DMS153 treated with DMSO at 0.1 percent for 48 hours (cell line): Measurements from ENCODE around the gene CCL3.
"Not testable (repeated sequence)": the region's sequence is repeated elsewhere in the genome, so short reads cannot be mapped to it uniquely, and the experiment has no call there.

Experiments used
- DNase-seq: peaks from one replicate; lab custom pipeline; 2025; ENCODE audit not compliant: unreplicated experiment; lab: John Stamatoyannopoulos, UW

The CCL3 gene

GRCh38 chr17:36089888-36090836 lies at the start of gene CCL3:
CCL3 (minus strand) TSS chr17:36090143; CDS start chr17:36090058, 85 bp downstream.
- no peak for DNase-seq

GRCh38 chr17:36136439-36136838 lies 46.5 kb upstream of the CCL3 start:
- DNase-seq = no peak

- no peak for DNase-seq
These were observed 46.1 kb upstream of the CCL3 start for GRCh38 chr17:36136036-36136435.

- no peak for DNase-seq
These were observed 45.5 kb upstream of the CCL3 start for GRCh38 chr17:36135465-36135864.

- DNase-seq = no peak
These were observed 43.8 kb upstream of the CCL3 start for GRCh38 chr17:36133602-36134236.

GRCh38 chr17:36132421-36132831 lies 42.5 kb upstream of the CCL3 start:
- no peak for DNase-seq

- no peak for DNase-seq
These were observed 42.0 kb upstream of the CCL3 start for GRCh38 chr17:36131931-36132330.

GRCh38 chr17:36131421-36131820 lies 41.5 kb upstream of the CCL3 start:
- DNase-seq = no peak

- DNase-seq = no peak
These were observed 40.4 kb upstream of the CCL3 start for GRCh38 chr17:36130346-36130745.

GRCh38 chr17:36129616-36130015 lies 39.7 kb upstream of the CCL3 start:
- DNase-seq = no peak

- DNase-seq = no peak
These were observed 38.6 kb upstream of the CCL3 start for GRCh38 chr17:36128411-36128978.

GRCh38 chr17:36127911-36128310 lies 38.0 kb upstream of the CCL3 start:
- no peak for DNase-seq

GRCh38 chr17:36127199-36127893 lies 37.4 kb upstream of the CCL3 start:
- DNase-seq = no peak

- DNase-seq = no peak
These were observed 35.2 kb upstream of the CCL3 start for GRCh38 chr17:36124879-36125824.

- DNase-seq = no peak
These were observed 33.5 kb upstream of the CCL3 start for GRCh38 chr17:36123431-36123830.

- not testable (repeated sequence) for DNase-seq
These were observed 31.2 kb upstream of the CCL3 start for GRCh38 chr17:36121099-36121498.

GRCh38 chr17:36120221-36120620 lies 30.3 kb upstream of the CCL3 start:
- DNase-seq = no peak

GRCh38 chr17:36118477-36119353 lies 28.8 kb upstream of the CCL3 start:
- DNase-seq = no peak
